ENCODE results near the gene GLTP.

GLTP gene

DNA sequence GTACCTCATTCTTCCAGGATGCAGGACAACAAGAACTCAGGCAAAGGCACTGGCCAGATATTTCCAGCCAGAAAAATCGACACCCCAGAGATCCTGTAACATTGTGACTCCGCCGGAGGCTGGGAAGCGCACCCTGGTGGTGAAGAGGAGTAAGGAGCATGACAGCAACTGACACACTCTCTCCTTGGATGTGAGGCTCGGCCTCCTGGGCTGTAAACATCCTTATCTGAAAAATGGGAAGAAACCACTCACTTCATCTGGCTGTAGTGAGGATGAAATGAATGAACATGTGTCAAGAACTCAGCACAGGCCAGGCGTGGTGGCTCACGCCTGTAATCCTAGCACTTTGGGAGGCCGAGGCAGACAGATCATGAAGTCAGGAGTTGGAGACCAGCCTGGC is 47.3 kb upstream of the GLTP start:
- no peaks in the 10 kb centered on the region for H4K20me1 ChIP-seq (ENCODE audit: low read depth, low read length)
- no peaks in the 10 kb centered on the region for H3F3A ChIP-seq (ENCODE audit: insufficient read depth)
- no peaks in the 10 kb centered on the region for H3K79me2 ChIP-seq (ENCODE audit: insufficient read depth, low read length)
- no peaks in the 10 kb centered on the region for H3K27me3 ChIP-seq (ENCODE audit: low read length)
- H3K27ac ChIP-seq (ENCODE audit: low read depth, low read length), result no peak overlapping the region
- no peak overlapping the region for H2AFZ ChIP-seq (ENCODE audit: low read depth, low read length, severe bottlenecking)
- H3K9ac ChIP-seq (ENCODE audit: low read length), result no peak overlapping the region
- no peak overlapping the region for H3K4me2 ChIP-seq (ENCODE audit: low read depth, low read length, poor library complexity, severe bottlenecking)
- 0 out of 2 replicates have a peak, but pooled peaks cover 8% of the 10 kb centered on the region for H3K36me3 ChIP-seq (ENCODE audit: low read length)
- H3K9me2 ChIP-seq (replicated peaks; ENCODE audit: insufficient read depth, low read length), result no peaks in the 10 kb centered on the region
- no peak overlapping the region for H3K4me3 ChIP-seq (ENCODE audit: insufficient read depth, low read length, poor library complexity, severe bottlenecking)
- H3K9me3 ChIP-seq (ENCODE audit: insufficient read depth, low read length), result no peaks in the 10 kb centered on the region
- TF ChIP-seq EZH2phosphoT487 (conservative IDR thresholded peaks at IDR 0.05; ENCODE audit: low read length), result no peak
- TF ChIP-seq, protein P1, sequence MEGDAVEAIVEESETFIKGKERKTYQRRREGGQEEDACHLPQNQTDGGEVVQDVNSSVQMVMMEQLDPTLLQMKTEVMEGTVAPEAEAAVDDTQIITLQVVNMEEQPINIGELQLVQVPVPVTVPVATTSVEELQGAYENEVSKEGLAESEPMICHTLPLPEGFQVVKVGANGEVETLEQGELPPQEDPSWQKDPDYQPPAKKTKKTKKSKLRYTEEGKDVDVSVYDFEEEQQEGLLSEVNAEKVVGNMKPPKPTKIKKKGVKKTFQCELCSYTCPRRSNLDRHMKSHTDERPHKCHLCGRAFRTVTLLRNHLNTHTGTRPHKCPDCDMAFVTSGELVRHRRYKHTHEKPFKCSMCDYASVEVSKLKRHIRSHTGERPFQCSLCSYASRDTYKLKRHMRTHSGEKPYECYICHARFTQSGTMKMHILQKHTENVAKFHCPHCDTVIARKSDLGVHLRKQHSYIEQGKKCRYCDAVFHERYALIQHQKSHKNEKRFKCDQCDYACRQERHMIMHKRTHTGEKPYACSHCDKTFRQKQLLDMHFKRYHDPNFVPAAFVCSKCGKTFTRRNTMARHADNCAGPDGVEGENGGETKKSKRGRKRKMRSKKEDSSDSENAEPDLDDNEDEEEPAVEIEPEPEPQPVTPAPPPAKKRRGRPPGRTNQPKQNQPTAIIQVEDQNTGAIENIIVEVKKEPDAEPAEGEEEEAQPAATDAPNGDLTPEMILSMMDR (IDR thresholded peaks at IDR 0.05; ENCODE audit: insufficient read depth, low read length, poor library complexity, severe bottlenecking), result peak; percentile 31

DNA sequence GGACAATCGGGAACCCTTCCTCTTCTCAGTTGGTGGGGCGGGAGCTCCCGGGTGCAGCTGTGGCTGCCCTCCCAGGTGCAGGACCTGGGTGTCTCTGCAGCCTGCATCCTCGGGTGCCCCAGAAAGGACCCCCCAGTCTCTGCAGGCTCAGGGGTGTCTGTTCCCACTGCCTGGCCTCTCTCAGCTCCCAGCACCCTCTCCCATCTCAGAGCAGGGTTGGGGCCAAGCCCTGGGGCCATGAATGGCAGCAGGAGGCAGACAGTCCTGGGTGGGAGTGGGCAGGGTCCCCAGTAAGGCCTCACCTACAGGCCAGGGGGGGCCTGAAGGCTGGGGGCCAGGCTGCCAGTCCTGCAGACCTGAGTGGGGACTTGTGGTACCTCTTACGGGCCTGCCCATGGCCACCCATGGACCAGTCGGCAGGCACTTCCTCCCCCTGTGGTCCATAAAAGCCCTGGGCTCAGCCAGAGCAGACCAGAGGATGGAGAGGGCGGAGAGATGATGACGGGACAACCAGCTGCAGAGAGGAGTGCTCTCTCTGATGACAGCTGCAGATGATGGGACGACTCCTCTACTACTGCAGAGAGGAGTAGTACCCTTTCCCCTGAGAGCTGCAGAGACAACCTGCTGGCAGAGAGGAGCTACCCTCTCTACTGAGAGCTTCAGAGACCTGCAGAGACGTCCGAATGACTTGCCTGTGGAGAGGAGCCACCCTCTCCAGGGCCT is 46.3 kb upstream of the GLTP start:
- no peaks in the 10 kb centered on the region for H3K79me2 ChIP-seq (ENCODE audit: insufficient read depth, low read length)
- H3K9me2 ChIP-seq (replicated peaks; ENCODE audit: insufficient read depth, low read length), result no peaks in the 10 kb centered on the region
- H3K27ac ChIP-seq (ENCODE audit: low read depth, low read length), result no peak overlapping the region
- H3K4me3 ChIP-seq (ENCODE audit: insufficient read depth, low read length, poor library complexity, severe bottlenecking), result no peak overlapping the region
- no peaks in the 10 kb centered on the region for H3F3A ChIP-seq (ENCODE audit: insufficient read depth)
- no peaks in the 10 kb centered on the region for H3K36me3 ChIP-seq (ENCODE audit: low read length)
- H3K9ac ChIP-seq (ENCODE audit: low read length), result no peak overlapping the region
- no peak for TF ChIP-seq EZH2phosphoT487 (conservative IDR thresholded peaks at IDR 0.05; ENCODE audit: low read length)
- TF ChIP-seq, protein P1 (IDR thresholded peaks at IDR 0.05; ENCODE audit: insufficient read depth, low read length, poor library complexity, severe bottlenecking), result no peak
- H3K9me3 ChIP-seq (ENCODE audit: insufficient read depth, low read length), result no peaks in the 10 kb centered on the region
- no peaks in the 10 kb centered on the region for H3K27me3 ChIP-seq (ENCODE audit: low read length)
- H3K4me2 ChIP-seq (ENCODE audit: low read depth, low read length, poor library complexity, severe bottlenecking), result no peak overlapping the region
- H4K20me1 ChIP-seq (ENCODE audit: low read depth, low read length), result no peaks in the 10 kb centered on the region
- no peak overlapping the region for H2AFZ ChIP-seq (ENCODE audit: low read depth, low read length, severe bottlenecking)

DNA sequence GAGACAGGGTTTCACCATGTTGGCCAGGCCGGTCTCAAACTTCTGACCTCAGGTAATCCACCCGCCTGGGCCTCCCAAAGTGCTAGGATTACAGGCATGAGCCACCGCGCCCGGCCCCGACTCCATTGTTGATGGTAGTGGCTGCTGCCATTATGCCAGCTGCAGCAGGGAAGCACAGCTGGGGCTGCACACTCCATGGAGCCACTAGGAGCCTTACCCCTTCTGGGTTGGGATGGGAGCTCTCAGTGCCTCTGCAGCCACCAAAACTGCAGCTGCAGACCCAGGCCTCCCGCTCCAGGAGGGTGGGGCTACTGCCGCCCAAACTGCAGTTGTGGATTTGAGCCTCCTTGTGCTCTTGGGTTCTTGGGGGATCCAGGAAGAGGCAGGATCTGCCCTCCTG is 45.7 kb upstream of the GLTP start:
- Histone ChIP-seq H3K27me3 (ENCODE audit: low read length) (no peaks in the 10 kb centered on the region), H3K36me3 (ENCODE audit: low read length) (no peaks in the 10 kb centered on the region), H2AFZ (ENCODE audit: low read depth, low read length, severe bottlenecking) (no peak overlapping the region), H4K20me1 (ENCODE audit: low read depth, low read length) (no peaks in the 10 kb centered on the region), H3K79me2 (ENCODE audit: insufficient read depth, low read length) (no peaks in the 10 kb centered on the region), H3K9me2 (replicated peaks; ENCODE audit: insufficient read depth, low read length) (no peaks in the 10 kb centered on the region), H3K4me2 (ENCODE audit: low read depth, low read length, poor library complexity, severe bottlenecking) (no peak overlapping the region), H3K9me3 (ENCODE audit: insufficient read depth, low read length) (no peaks in the 10 kb centered on the region), H3F3A (ENCODE audit: insufficient read depth) (no peaks in the 10 kb centered on the region), H3K4me3 (ENCODE audit: insufficient read depth, low read length, poor library complexity, severe bottlenecking) (no peak overlapping the region), H3K27ac (ENCODE audit: low read depth, low read length) (no peak overlapping the region), H3K9ac (ENCODE audit: low read length) (no peak overlapping the region)
- no peak for TF ChIP-seq EZH2phosphoT487 (conservative IDR thresholded peaks at IDR 0.05; ENCODE audit: low read length)
- TF ChIP-seq, protein P1 (IDR thresholded peaks at IDR 0.05; ENCODE audit: insufficient read depth, low read length, poor library complexity, severe bottlenecking), result no peak
